DMS153 (cell line): Measurements from ENCODE around the gene STYXL1.
"Not testable (repeated sequence)": the region's sequence is repeated elsewhere in the genome, so short reads cannot be mapped to it uniquely, and the experiment has no call there.

Experiments used
- DNase-seq: peaks from one replicate; lab custom pipeline; 2025; lab: John Stamatoyannopoulos, UW

The STYXL1 gene

GRCh38 chr7:76065016-76065612 lies 17.3 kb upstream of the STYXL1 start:
- no peak for DNase-seq

GRCh38 chr7:76064208-76064970 lies 16.6 kb upstream of the STYXL1 start:
- no peak for DNase-seq

GRCh38 chr7:76063525-76063924 lies 15.7 kb upstream of the STYXL1 start:
- no peak for DNase-seq

- DNase-seq = no peak
These were observed 15.3 kb upstream of the STYXL1 start for GRCh38 chr7:76063114-76063513.

GRCh38 chr7:76062254-76062653 lies 14.5 kb upstream of the STYXL1 start:
- DNase-seq = no peak

GRCh38 chr7:76060842-76061241 lies 13.0 kb upstream of the STYXL1 start:
- DNase-seq = no peak

- not testable (repeated sequence) for DNase-seq
These were observed 10.9 kb upstream of the STYXL1 start for GRCh38 chr7:76058745-76059144.

GRCh38 chr7:76057813-76058145 lies 10.0 kb upstream of the STYXL1 start:
- no peak for DNase-seq

- DNase-seq = no peak
These were observed 9.5 kb upstream of the STYXL1 start for GRCh38 chr7:76057103-76057812.

GRCh38 chr7:76056241-76056640 lies 8.4 kb upstream of the STYXL1 start:
- DNase-seq = no peak

- DNase-seq = no peak
These were observed 6.6 kb upstream of the STYXL1 start for GRCh38 chr7:76054123-76055120.

- DNase-seq = no peak
These were observed 5.7 kb upstream of the STYXL1 start for GRCh38 chr7:76053461-76053860.

- not testable (repeated sequence) for DNase-seq
These were observed 4.9 kb upstream of the STYXL1 start for GRCh38 chr7:76052681-76053080.

GRCh38 chr7:76051840-76052239 lies 4.0 kb upstream of the STYXL1 start:
- DNase-seq = no peak

GRCh38 chr7:76050545-76050944 lies 2.7 kb upstream of the STYXL1 start:
- DNase-seq = no peak

- no peak for DNase-seq
These were observed 1.5 kb upstream of the STYXL1 start for GRCh38 chr7:76049295-76049694.

- DNase-seq = no peak
These were observed 828 bp upstream of the STYXL1 start for GRCh38 chr7:76048668-76048988.

- DNase-seq = no peak
These were observed 442 bp downstream of the STYXL1 start for GRCh38 chr7:76047305-76047810.

GRCh38 chr7:76044375-76044865 lies 3.4 kb downstream of the STYXL1 start:
- DNase-seq = no peak

- no peak for DNase-seq
These were observed 7.7 kb downstream of the STYXL1 start for GRCh38 chr7:76040126-76040525.

- DNase-seq = no peak
These were observed 10.5 kb downstream of the STYXL1 start for GRCh38 chr7:76037310-76037709.

GRCh38 chr7:76031964-76032363 lies 15.8 kb downstream of the STYXL1 start:
- no peak for DNase-seq
